Uterus (tissue), 2 donors: ENCODE results near the gene IRF2.

Experiments
- POLR2A ChIP-seq, 2 donors: fragments of 450-650 bp; IDR thresholded peaks; one replicate each; pipeline ENCODE4 v1.6.1; 2016; ENCODE audit warnings: antibody characterized with exemption in 2 of 2, mild to moderate bottlenecking in 1 of 2, moderate library complexity in 1 of 2
- TF ChIP-seq, protein P1 (sequence below), 4 experiments: fragments of 200-600 bp in 2 of 4; fragments of 450-650 bp in 2 of 4; sonication (generic) in 2 of 4; IDR thresholded peaks; one replicate each; pipeline ENCODE4 v1.5.1; 2016 to 2019; ENCODE audit warnings: antibody characterized with exemption in 4 of 4, mild to moderate bottlenecking in 2 of 4, moderate library complexity in 1 of 4

DNA sequence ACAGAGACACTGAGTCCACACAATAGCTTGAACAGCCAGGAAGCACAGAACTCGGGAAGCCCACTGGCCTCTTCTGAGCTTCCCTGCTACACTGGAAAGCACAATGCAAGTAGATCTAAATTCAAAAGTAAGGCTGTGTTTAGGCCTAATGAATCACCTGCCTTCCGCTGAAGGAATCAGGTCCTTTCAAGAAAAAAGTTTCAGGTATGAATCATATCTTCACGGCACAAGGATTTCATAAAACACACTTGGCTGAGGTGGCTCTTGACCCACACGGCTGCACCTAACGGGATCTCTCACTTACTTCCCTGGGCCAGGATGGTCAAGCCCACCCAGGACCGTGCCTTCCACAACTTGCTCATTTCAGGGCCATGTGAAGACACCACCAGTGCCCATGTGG, 59.3 kb downstream of the IRF2 start:
- TF ChIP-seq, protein P1, sequence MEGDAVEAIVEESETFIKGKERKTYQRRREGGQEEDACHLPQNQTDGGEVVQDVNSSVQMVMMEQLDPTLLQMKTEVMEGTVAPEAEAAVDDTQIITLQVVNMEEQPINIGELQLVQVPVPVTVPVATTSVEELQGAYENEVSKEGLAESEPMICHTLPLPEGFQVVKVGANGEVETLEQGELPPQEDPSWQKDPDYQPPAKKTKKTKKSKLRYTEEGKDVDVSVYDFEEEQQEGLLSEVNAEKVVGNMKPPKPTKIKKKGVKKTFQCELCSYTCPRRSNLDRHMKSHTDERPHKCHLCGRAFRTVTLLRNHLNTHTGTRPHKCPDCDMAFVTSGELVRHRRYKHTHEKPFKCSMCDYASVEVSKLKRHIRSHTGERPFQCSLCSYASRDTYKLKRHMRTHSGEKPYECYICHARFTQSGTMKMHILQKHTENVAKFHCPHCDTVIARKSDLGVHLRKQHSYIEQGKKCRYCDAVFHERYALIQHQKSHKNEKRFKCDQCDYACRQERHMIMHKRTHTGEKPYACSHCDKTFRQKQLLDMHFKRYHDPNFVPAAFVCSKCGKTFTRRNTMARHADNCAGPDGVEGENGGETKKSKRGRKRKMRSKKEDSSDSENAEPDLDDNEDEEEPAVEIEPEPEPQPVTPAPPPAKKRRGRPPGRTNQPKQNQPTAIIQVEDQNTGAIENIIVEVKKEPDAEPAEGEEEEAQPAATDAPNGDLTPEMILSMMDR (IDR thresholded peaks at IDR 0.05): no peak
- no peak for TF ChIP-seq POLR2A (IDR thresholded peaks at IDR 0.05)
